GM23338 (cell line): ENCODE results near the gene PLIN5. TPM values are rescaled to one million over a fixed set of nuclear protein-coding genes. Genes with fewer than 3 reads are reported as not detected.

ENCODE experiments used
- ATAC-seq: fragments of 200-7000 bp; cut with Tn5 transposase; 3 replicates; pipeline ENCODE4 v1.9.1; 2020
- DNase-seq: peaks from one replicate; pipeline ENCODE4 v3.0.0-alpha.2; 2015; ENCODE audit warnings: low spot score
- H2AFZ ChIP-seq: fragments of 200-600 bp; sonication (generic); 2 replicates; pipeline ENCODE4 v1.8.0; 2016; ENCODE audit warnings: antibody characterized with exemption, mild to moderate bottlenecking, moderate library complexity
- H3F3A ChIP-seq: fragments of 200-600 bp; sonication (generic); replicated peaks from 2 replicates; pipeline ENCODE4 v1.8.0; 2017; ENCODE audit warnings: antibody characterized with exemption, mixed run types, low read depth
- H3K27ac ChIP-seq: fragments of 200-600 bp; sonication (generic); 2 replicates; pipeline ENCODE4 v1.6.1; 2016; ENCODE audit warnings: low read depth
- H3K27me3 ChIP-seq: fragments of 200-600 bp; sonication (generic); 2 replicates; pipeline ENCODE4 v1.8.0; 2016; ENCODE audit warnings: mild to moderate bottlenecking, mixed run types, moderate library complexity; ENCODE audit not compliant: insufficient read depth
- H3K36me3 ChIP-seq: fragments of 200-600 bp; sonication (generic); 2 replicates; pipeline ENCODE4 v1.8.0; 2016; ENCODE audit warnings: mild to moderate bottlenecking; ENCODE audit not compliant: insufficient read depth
- H3K4me1 ChIP-seq: fragments of 200-600 bp; sonication (generic); 2 replicates; pipeline ENCODE4 v1.8.0; 2016; ENCODE audit warnings: mild to moderate bottlenecking, moderate library complexity; ENCODE audit not compliant: insufficient read depth
- H3K4me2 ChIP-seq: fragments of 200-600 bp; sonication (generic); 2 replicates; pipeline ENCODE4 v1.7.1; 2017; ENCODE audit warnings: mixed run types
- H3K4me3 ChIP-seq: fragments of 200-600 bp; sonication (generic); 2 replicates; pipeline ENCODE4 v1.6.1; 2016; ENCODE audit warnings: mixed run types
- H3K79me2 ChIP-seq: fragments of 200-600 bp; sonication (generic); replicated peaks from 2 replicates; pipeline ENCODE4 v1.8.0; 2017; ENCODE audit warnings: mild to moderate bottlenecking; ENCODE audit not compliant: insufficient read depth
- H3K9me2 ChIP-seq: fragments of 200-600 bp; sonication (generic); 2 replicates; pipeline ENCODE4 v1.8.0; 2017; ENCODE audit not compliant: insufficient read depth
- H4K20me1 ChIP-seq: fragments of 200-600 bp; sonication (generic); replicated peaks from 2 replicates; pipeline ENCODE4 v1.8.0; 2017; ENCODE audit warnings: mild to moderate bottlenecking; ENCODE audit not compliant: insufficient read depth
- H3K27ac Mint-ChIP-seq: 2 replicates; pipeline ENCODE4 v1.8.0; 2020; ENCODE audit warnings: inconsistent platforms, mild to moderate bottlenecking, moderate library complexity, mixed read lengths
- H3K27me3 Mint-ChIP-seq: 3 replicates; pipeline ENCODE4 v1.8.0; 2022; ENCODE audit warnings: low read depth, mild to moderate bottlenecking, moderate library complexity, mixed read lengths, inconsistent platforms; ENCODE audit not compliant: insufficient read depth, poor library complexity
- H3K36me3 Mint-ChIP-seq: 3 replicates; pipeline ENCODE4 v1.8.0; 2021; ENCODE audit warnings: low read depth, mild to moderate bottlenecking, inconsistent platforms, moderate library complexity, mixed read lengths
- H3K4me1 Mint-ChIP-seq: 3 replicates; pipeline ENCODE4 v1.8.0; 2020; ENCODE audit warnings: mild to moderate bottlenecking, inconsistent platforms, mixed read lengths
- H3K4me3 Mint-ChIP-seq: 3 replicates; pipeline ENCODE4 v1.8.0; 2021; ENCODE audit warnings: moderate library complexity, mild to moderate bottlenecking, inconsistent platforms, mixed read lengths
- H3K9me3 Mint-ChIP-seq: 3 replicates; pipeline ENCODE4 v1.8.0; 2020; ENCODE audit warnings: moderate library complexity, mild to moderate bottlenecking, inconsistent platforms, mixed read lengths
- CTCF ChIP-seq, 2 experiments: fragments of 200-600 bp in 1 of 2; sonication (generic) in 1 of 2; conservative IDR thresholded peaks; 2 replicates each; pipeline versions ENCODE4 v1.5.1 to v1.6.1; 2016 to 2017; ENCODE audit warnings: antibody characterized with exemption in 2 of 2, low read depth in 2 of 2, mild to moderate bottlenecking in 2 of 2, moderate library complexity in 1 of 2
- ETS1 ChIP-seq: IDR thresholded peaks from 2 replicates; pipeline ENCODE4 v1.6.1; 2016; ENCODE audit warnings: antibody characterized with exemption
- JUNB ChIP-seq: IDR thresholded peaks from one replicate; pipeline ENCODE4 v1.6.1; 2016; ENCODE audit warnings: antibody characterized with exemption; ENCODE audit not compliant: unreplicated experiment
- NANOG ChIP-seq: IDR thresholded peaks from 2 replicates; pipeline ENCODE4 v1.6.1; 2016; ENCODE audit warnings: antibody characterized with exemption, borderline replicate concordance
- STAT1 ChIP-seq: IDR thresholded peaks from one replicate; pipeline ENCODE4 v1.6.1; 2016; ENCODE audit warnings: antibody characterized with exemption; ENCODE audit not compliant: unreplicated experiment
- ZNF114 ChIP-seq: fragments of 250-450 bp; sonication (Bioruptor Pico); IDR thresholded peaks from 2 replicates; pipeline ENCODE4 v1.5.0; 2020; ENCODE audit warnings: mild to moderate bottlenecking, moderate library complexity
- ZNF331 ChIP-seq: fragments of 250-450 bp; sonication (Bioruptor Pico); IDR thresholded peaks from 2 replicates; pipeline ENCODE4 v1.5.0; 2020; ENCODE audit warnings: low read depth, mild to moderate bottlenecking, moderate library complexity
- ZNF462 ChIP-seq: fragments of 250-450 bp; sonication (Bioruptor Pico); IDR thresholded peaks from 2 replicates; pipeline ENCODE4 v1.5.0; 2020; ENCODE audit warnings: mild to moderate bottlenecking, moderate library complexity
- polyA plus RNA-seq: library from polyadenylated mRNA; unstranded; fragments of >200 nt; fragmentation: Nextera tagmentation; extraction: Ambion mirVana; gene quantifications from 2 replicates; pipeline ENCODE4 v1.2.1, GENCODE V29; 2016
- total RNA-seq: library from RNA; depleted of rRNA; stranded (reverse); fragments of >200 nt; shearing (Covaris generic); gene quantifications from 2 replicates; pipeline ENCODE4 v1.2.3, GENCODE V29; 2014

The PLIN5 gene
- total and polyA plus RNA-seq, 2 experiments from 2014 or later, result 1.9 to 3.5 TPM

- no peaks in the 10 kb centered on the region for H3K9me2 ChIP-seq
- peaks cover 9% of the 10 kb centered on the region; the same call in 1 of the 2 replicates for H3F3A ChIP-seq
- ATAC-seq (peak; percentile 42), DNase-seq (peak; percentile 48)
- peaks cover 4% of the 10 kb centered on the region for H3K36me3 ChIP-seq
- peaks cover 7% of the 10 kb centered on the region; the same call in 2 of the 3 replicates for H3K4me1 Mint-ChIP-seq
- peaks cover 17% of the 10 kb centered on the region for H4K20me1 ChIP-seq
- TF ChIP-seq NANOG, result no peak
- peak; percentile 50 to 62 for TF ChIP-seq CTCF (conservative IDR thresholded peaks at IDR 0.05; ENCODE audit: low read depth in 2 of 2)
- H3K27ac ChIP-seq, result no peak overlapping the region
- no peak overlapping the region; the same call in 1 of the 2 replicates for H3K27ac Mint-ChIP-seq
- no peak overlapping the region; the same call in 2 of the 3 replicates for H3K4me3 Mint-ChIP-seq
- H3K4me1 ChIP-seq, result no peaks in the 10 kb centered on the region; the same call in 1 of the 2 replicates
- H3K79me2 ChIP-seq, result no peaks in the 10 kb centered on the region
- H3K9me3 Mint-ChIP-seq, result no peaks in the 10 kb centered on the region
- H3K4me2 ChIP-seq, result no peak overlapping the region
- H3K27me3 Mint-ChIP-seq, result peaks cover 18% of the 10 kb centered on the region
- H3K36me3 Mint-ChIP-seq, result peaks cover 31% of the 10 kb centered on the region
- no peaks in the 10 kb centered on the region for H3K27me3 ChIP-seq
- no peak overlapping the region for H2AFZ ChIP-seq
- H3K4me3 ChIP-seq, result no peak overlapping the region
These were observed 22.3 kb upstream of the PLIN5 start for GRCh38 chr19:4557144-4557970.

- Mint-ChIP-seq H3K27ac (no peak overlapping the region), H3K36me3 (peaks cover 38% of the 10 kb centered on the region), H3K4me1 (peaks cover 7% of the 10 kb centered on the region; the same call in 2 of the 3 replicates), H3K27me3 (peaks cover 20% of the 10 kb centered on the region), H3K4me3 (no peak overlapping the region), H3K9me3 (no peaks in the 10 kb centered on the region)
- ATAC-seq, result peak; percentile 77
- Histone ChIP-seq H3K79me2 (no peaks in the 10 kb centered on the region), H3K4me1 (no peaks in the 10 kb centered on the region; the same call in 1 of the 2 replicates), H3K27me3 (no peaks in the 10 kb centered on the region), H3K9me2 (no peaks in the 10 kb centered on the region), H4K20me1 (peaks cover 17% of the 10 kb centered on the region), H3K36me3 (peaks cover 4% of the 10 kb centered on the region), H3F3A (peaks cover 9% of the 10 kb centered on the region; the same call in 1 of the 2 replicates), H3K27ac (no peak overlapping the region), H3K4me2 (no peak overlapping the region), H3K4me3 (no peak overlapping the region), H2AFZ (no peak overlapping the region)
- peak; percentile 80 for DNase-seq
- no peak for TF ChIP-seq STAT1
- TF ChIP-seq ZNF114, result no peak
- no peak for TF ChIP-seq CTCF (conservative IDR thresholded peaks at IDR 0.05; ENCODE audit: low read depth in 2 of 2)
- no peak for TF ChIP-seq ZNF462 (CRISPR knock-in tag)
- TF ChIP-seq JUNB, result no peak
- TF ChIP-seq ETS1, result no peak
- no peak for TF ChIP-seq ZNF331 (CRISPR knock-in tag)
These were observed 21.6 kb upstream of the PLIN5 start for GRCh38 chr19:4556597-4557127.
